Measurements from ENCODE around the gene TWSG1. TPM values are rescaled to one million over a fixed set of nuclear protein-coding genes. Genes with fewer than 3 reads are reported as not detected.
"Not testable (repeated sequence)": the region's sequence is repeated elsewhere in the genome, so short reads cannot be mapped to it uniquely, and the experiment has no call there.

Gene TWSG1
- total RNA-seq, 1 donor from 2014 or later: 22.9 TPM

DNA sequence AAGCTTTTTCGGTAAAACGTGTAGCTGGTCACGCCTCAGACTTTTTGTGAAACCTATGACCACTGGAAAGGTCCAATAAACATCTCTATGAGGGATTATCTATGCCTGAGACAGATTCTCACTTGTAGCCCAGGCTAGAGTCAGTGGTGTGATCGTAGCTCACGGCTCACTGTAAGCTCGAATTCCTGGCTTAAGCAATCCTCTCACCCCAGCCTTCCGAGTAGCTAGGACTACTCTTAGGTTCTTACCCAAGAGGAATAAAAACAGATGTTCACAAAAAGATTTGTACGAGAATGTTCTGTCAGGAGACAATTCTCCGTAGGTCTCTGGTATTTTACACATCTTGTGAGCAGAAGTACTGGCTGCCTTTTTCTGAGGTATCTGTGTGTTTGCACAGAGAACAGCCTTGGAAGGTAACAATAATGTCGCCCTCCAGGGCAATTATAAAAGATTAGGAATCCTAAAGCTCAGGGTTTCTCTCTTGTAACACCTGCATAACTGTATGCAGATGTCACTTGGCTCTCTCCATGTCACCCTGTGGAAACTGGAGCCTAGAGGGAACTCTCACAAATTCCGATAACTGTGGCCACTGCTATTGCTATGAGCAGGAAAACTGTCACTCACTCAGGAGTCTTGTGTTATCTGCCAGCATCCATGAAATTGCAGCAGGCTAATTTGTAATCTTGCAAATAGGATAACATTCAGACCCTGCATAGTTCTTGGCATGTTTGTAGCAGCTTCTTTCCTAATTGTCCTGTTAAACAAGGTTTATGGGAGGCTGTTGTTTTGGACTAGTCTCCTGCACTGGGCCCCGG, 115.2 kb downstream of the TWSG1 start:
- H3K36me3 ChIP-seq (ENCODE audit: control insufficient read depth, insufficient read depth, low read length): no peaks in the 10 kb centered on the region
- no peak for DNase-seq (ENCODE audit: low read depth)
- H3K4me3 ChIP-seq (ENCODE audit: low read depth, low read length): no peak overlapping the region
- H3K27me3 ChIP-seq (ENCODE audit: control insufficient read depth, insufficient read depth, low read length): no peaks in the 10 kb centered on the region
- TF ChIP-seq, protein P1, sequence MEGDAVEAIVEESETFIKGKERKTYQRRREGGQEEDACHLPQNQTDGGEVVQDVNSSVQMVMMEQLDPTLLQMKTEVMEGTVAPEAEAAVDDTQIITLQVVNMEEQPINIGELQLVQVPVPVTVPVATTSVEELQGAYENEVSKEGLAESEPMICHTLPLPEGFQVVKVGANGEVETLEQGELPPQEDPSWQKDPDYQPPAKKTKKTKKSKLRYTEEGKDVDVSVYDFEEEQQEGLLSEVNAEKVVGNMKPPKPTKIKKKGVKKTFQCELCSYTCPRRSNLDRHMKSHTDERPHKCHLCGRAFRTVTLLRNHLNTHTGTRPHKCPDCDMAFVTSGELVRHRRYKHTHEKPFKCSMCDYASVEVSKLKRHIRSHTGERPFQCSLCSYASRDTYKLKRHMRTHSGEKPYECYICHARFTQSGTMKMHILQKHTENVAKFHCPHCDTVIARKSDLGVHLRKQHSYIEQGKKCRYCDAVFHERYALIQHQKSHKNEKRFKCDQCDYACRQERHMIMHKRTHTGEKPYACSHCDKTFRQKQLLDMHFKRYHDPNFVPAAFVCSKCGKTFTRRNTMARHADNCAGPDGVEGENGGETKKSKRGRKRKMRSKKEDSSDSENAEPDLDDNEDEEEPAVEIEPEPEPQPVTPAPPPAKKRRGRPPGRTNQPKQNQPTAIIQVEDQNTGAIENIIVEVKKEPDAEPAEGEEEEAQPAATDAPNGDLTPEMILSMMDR (IDR thresholded peaks at IDR 0.05; ENCODE audit: insufficient read depth, low read length, poor library complexity, severe bottlenecking): no peak

DNA sequence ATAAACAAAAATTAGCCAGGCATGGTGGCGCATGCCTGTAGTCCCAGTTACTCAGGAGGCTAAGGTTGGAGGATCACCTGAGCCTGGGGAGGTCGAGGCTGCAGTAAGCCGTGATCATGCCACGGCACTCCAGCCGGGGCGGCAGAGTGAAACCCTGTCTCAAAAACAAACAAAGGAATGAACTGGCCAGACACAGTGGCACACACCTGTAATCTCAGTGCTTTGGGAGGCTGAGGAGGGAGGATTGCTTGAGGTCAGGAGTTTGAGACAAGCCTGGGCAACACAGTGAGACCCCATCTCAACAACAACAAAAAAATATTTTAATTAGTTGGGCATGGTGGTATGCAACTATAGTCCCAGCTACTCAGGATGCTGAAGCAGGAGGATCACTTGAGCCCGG, 116.3 kb downstream of the TWSG1 start:
- not testable (repeated sequence) for H3K4me3 ChIP-seq (ENCODE audit: low read depth, low read length); DNase-seq (ENCODE audit: low read depth); H3K36me3 ChIP-seq (ENCODE audit: control insufficient read depth, insufficient read depth, low read length); H3K27me3 ChIP-seq (ENCODE audit: control insufficient read depth, insufficient read depth, low read length)

Other genes starting within 250 kb of the TWSG1 start
- gene NDUFV2, start 232.1 kb upstream of the TWSG1 start, total RNA-seq: 85.8 and 93.3 TPM in 2 replicates
- gene ANKRD12, start 198.0 kb upstream of the TWSG1 start, total RNA-seq: 11.2 and 13.5 TPM in 2 replicates
- gene RALBP1, start 140.7 kb downstream of the TWSG1 start, total RNA-seq: 54.9 and 57.1 TPM in 2 replicates

Measured in kidney epithelial cell (primary cell).